ENCODE data around the gene SLC7A9.
"Not testable (repeated sequence)": the region's sequence is repeated elsewhere in the genome, so short reads cannot be mapped to it uniquely, and the experiment has no call there.

DNA sequence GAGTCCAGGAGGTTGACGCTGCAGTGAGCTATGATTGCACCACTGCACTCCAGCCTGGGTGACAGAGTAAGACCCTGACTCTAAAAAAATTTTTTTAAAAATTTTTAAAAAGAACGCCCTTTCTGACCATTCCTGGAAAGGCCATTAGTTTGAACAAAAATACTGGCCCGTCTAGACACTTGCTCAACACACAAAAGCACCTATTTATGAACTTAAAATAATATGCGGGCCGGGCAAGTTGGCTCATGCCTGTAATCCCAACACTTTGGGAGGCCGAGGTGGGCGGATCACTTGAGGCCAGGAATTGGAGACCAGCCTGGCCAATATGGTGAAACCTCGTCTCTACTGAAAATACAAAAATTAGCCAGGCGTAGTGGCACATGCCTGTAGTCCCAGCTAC is 2.1 kb downstream of the SLC7A9 start:
- TF ChIP-seq, protein P1, sequence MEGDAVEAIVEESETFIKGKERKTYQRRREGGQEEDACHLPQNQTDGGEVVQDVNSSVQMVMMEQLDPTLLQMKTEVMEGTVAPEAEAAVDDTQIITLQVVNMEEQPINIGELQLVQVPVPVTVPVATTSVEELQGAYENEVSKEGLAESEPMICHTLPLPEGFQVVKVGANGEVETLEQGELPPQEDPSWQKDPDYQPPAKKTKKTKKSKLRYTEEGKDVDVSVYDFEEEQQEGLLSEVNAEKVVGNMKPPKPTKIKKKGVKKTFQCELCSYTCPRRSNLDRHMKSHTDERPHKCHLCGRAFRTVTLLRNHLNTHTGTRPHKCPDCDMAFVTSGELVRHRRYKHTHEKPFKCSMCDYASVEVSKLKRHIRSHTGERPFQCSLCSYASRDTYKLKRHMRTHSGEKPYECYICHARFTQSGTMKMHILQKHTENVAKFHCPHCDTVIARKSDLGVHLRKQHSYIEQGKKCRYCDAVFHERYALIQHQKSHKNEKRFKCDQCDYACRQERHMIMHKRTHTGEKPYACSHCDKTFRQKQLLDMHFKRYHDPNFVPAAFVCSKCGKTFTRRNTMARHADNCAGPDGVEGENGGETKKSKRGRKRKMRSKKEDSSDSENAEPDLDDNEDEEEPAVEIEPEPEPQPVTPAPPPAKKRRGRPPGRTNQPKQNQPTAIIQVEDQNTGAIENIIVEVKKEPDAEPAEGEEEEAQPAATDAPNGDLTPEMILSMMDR (optimal IDR thresholded peaks at IDR 0.05 in 1 of 3, IDR thresholded peaks at IDR 0.05 in 1 of 3, conservative IDR thresholded peaks at IDR 0.05 in 1 of 3; ENCODE audit: extremely low read depth in 1 of 3, insufficient read depth in 2 of 3, low read length in 3 of 3) = not testable (repeated sequence)
- TF ChIP-seq EZH2 (IDR thresholded peaks at IDR 0.05; ENCODE audit: low read length) = not testable (repeated sequence)

Data from keratinocyte (primary cell).